HG03558 (cell line): Measurements from ENCODE around the gene BFSP1.

Source experiments
- ATAC-seq: cut with Tn5 transposase; IDR thresholded peaks from one replicate; pipeline ENCODE4 v1.9.1; 2021; ENCODE audit warnings: moderate number of reproducible peaks; ENCODE audit not compliant: unreplicated experiment; ENCODE audit errors: extremely low read depth

BFSP1 gene

GRCh38 chr20:17500826-17501225 is 30.4 kb downstream of the BFSP1 start:
- ATAC-seq = no peak

DNA sequence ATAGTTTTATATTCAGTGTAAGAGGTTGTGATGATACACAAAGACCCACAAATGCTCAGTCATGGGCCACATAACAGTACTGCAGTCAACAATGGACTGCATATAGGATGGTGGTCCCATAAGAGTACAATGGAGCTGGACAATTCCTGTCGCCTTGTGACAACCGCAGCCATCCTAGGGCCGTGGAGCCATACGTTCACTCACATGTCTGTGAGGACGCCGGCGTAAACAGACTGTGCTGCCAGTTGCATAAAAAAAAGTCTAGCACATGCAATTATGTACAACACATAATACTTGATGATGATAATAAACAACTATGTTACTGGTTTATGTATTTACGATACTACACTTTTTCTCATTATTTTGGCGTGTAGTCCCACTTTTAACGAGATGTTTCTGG is 30.9 kb downstream of the BFSP1 start:
- no peak for ATAC-seq

- ATAC-seq = no peak
These were observed 32.1 kb downstream of the BFSP1 start for GRCh38 chr20:17499041-17499440.

- ATAC-seq = no peak
These were observed 32.5 kb downstream of the BFSP1 start for GRCh38 chr20:17498641-17499040.

DNA sequence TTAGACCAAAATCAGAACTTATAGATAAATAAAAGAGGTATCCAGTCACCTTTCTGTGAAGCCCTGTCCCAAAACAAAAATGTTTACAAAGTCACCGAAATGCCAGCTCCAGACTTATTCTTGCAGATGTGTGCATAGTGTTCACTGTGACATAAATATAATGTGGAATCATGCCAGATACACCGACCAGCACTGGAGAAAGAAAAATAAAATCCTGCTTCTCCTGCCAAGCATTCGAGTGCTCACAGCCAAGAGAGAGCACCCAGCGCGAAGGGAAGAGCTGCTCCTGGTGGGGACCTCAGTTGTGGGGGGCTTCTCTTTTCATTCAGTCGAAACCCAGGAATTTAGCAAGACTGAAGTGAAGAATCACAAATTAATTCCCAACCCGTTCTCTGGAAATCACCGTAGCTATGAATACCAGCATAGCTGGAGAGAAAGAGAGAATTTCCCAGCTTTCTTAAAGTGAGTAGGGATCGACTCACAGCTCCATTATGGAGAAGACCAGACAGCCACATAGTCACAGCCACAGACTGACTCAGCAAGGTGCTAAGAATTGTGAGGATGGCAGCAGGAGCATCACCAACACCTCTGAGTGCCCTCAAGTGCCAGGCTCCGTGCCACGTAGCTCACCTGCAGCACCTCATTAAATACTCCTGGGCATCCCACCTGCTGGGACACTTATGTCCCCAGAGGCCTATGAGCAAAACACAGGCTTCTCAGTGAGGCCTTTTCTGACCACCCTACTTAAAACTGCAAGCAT is 33.2 kb downstream of the BFSP1 start:
- no peak for ATAC-seq

- no peak for ATAC-seq
These were observed 35.4 kb downstream of the BFSP1 start for GRCh38 chr20:17495826-17496225.

GRCh38 chr20:17494201-17494600 is 37.0 kb downstream of the BFSP1 start:
- no peak for ATAC-seq

- no peak for ATAC-seq
These were observed 38.0 kb downstream of the BFSP1 start for GRCh38 chr20:17493173-17493572.

DNA sequence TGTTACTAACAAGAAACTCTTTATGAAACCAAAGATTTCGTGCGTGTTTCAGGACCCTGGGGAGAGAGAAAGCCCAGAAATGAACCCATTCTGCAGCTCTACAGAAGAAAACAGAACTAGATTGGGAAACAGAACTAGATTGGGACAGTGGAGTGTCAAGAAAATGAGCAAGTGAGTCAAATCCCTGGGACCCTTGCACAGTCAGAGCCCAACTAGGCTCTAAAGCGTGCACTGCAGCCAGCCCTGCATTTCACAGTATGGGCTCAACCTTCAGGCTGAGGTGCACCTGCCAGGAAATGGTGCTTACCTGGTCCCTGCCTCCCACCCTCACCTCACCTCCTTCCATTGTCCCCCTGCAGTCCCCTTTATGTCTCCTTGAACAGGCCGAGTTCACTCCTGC is 39.7 kb downstream of the BFSP1 start:
- no peak for ATAC-seq

GRCh38 chr20:17491041-17491440 is 40.1 kb downstream of the BFSP1 start:
- no peak for ATAC-seq

- ATAC-seq = no peak
These were observed 40.7 kb downstream of the BFSP1 start for GRCh38 chr20:17490501-17490900.

DNA sequence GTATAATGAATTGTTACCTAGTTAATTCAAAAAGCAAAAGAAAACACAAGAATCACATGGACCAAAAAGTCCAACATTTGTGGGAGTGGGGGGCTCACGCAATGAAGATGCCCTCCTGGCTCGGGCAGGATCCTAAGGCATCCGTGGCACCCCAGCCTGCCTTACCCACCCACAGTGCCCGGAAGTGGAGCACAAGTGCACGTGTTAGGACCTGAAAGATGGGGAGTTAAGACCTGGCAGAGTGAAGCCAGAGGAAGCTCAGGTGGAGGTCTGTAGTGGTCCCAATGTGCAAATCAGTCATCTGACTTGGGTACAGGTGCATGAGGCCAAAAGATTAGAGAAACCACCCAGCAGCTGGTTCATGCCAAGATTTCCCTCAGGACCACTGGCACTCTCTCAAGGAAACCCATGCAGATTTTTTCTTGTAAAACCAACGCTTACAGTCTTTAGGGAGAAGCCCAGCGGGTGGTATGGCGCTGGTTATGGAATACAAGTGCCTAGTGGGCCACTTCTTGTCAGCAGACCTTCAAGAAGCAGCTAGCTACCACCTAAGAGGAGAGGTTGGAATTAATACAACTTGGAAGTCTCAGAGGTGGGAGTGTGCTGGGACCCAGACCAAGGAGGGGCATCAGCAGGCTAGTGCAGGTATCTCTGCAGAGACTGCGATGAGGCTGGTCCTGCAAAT is 42.1 kb downstream of the BFSP1 start:
- no peak for ATAC-seq

GRCh38 chr20:17485017-17485416 is 46.2 kb downstream of the BFSP1 start:
- no peak for ATAC-seq

- ATAC-seq = no peak
These were observed 48.6 kb downstream of the BFSP1 start for GRCh38 chr20:17482536-17482935.

DNA sequence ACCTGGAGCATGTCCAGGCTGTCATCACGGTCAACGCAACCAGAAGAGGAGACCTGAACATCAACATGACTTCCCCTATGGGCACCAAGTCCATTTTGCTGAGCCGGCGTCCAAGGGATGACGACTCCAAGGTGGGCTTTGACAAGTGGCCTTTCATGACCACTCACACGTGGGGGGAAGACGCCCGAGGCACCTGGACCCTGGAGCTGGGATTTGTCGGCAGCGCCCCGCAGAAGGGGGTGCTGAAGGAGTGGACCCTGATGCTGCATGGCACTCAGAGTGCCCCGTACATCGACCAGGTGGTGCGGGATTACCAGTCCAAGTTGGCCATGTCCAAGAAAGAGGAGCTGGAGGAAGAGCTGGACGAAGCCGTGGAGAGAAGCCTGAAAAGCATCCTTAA is 49.5 kb downstream of the BFSP1 start:
- no peak for ATAC-seq

GRCh38 chr20:17480696-17481095 is 50.5 kb downstream of the BFSP1 start:
- no peak for ATAC-seq

- no peak for ATAC-seq
These were observed 52.0 kb downstream of the BFSP1 start for GRCh38 chr20:17479063-17479657.

- no peak for ATAC-seq
These were observed 57.5 kb downstream of the BFSP1 start for GRCh38 chr20:17473659-17474058.

- no peak for ATAC-seq
These were observed 59.5 kb downstream of the BFSP1 start for GRCh38 chr20:17471606-17472187.

DNA sequence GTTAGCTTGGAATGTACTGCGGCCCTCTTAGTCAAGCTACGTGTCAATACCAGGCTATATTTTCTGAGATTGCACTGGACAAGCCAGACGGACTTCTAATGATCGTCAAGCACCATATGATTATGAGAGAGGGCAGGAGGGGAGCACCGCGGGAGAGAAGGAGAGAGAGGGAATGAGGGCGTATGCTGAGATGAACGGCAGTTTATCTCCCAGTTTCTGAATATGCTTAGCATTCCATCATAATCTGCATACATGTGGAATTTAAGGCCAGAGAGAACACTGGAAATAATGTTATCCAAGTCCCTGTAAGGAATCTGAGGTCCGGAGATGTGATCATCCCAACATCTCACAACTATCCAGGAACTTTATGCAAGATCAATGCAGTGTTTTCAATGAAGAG is 60.2 kb downstream of the BFSP1 start:
- ATAC-seq = no peak

GRCh38 chr20:17470521-17470920 is 60.7 kb downstream of the BFSP1 start:
- no peak for ATAC-seq
